Ovary (tissue), 3 donors: ENCODE results near the gene ST8SIA6.

Experiments used
- CTCF ChIP-seq, 3 donors: fragments of 450-650 bp in 2 of 3; fragments of 200-600 bp in 1 of 3; IDR thresholded peaks; one replicate each; pipeline versions ENCODE4 v1.5.1 to v1.8.0; 2016 to 2022; ENCODE audit warnings: antibody characterized with exemption in 3 of 3, mild to moderate bottlenecking in 1 of 3
- POLR2A ChIP-seq: fragments of 450-650 bp; IDR thresholded peaks from one replicate; pipeline ENCODE4 v1.6.1; 2017; ENCODE audit warnings: antibody characterized with exemption, mild to moderate bottlenecking, moderate library complexity
- donor health status: DM: no; HTN: no; CAD: no.

DNA sequence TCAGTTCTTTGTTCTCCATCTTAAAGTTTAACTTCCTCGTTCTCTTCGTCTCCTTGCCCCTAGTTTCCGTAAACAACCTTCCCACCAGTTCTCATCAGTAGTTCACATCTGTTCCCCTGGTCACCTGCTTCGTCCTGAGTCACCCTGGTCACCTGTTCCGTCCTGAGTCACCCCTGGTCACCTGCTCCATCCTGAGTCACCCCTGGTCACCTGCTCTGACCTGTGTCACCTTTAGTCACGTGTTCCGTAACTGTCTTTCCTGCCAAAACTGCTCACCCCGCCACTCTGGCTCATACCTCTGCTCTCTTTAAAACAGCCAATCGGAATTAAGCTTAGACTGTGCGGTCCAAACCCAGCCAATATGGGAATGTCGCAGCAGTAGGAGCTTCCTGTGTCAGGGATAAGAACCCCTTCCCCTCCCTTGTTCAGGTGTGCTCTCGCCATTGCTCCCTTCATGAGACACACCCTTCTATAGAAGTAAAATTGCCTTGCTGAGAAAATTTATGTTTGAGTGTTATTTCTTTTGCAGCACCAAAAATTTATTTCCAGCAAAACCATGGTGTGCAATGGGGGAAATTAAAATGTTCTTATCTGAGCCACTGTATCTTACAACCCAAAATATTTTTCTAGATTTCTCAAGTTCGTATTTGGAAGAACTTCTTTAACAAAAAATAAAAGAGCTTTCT is 114.1 kb downstream of the ST8SIA6 start:
- TF ChIP-seq CTCF (IDR thresholded peaks at IDR 0.05) (no peak), POLR2A (no peak)
